Measurements from ENCODE around the gene CDHR3. TPM values are rescaled to one million over a fixed set of nuclear protein-coding genes. Genes with fewer than 3 reads are reported as not detected.

CDHR3 gene
- polyA plus RNA-seq, 1 donor from 2014 or later: 2.9 TPM

DNA sequence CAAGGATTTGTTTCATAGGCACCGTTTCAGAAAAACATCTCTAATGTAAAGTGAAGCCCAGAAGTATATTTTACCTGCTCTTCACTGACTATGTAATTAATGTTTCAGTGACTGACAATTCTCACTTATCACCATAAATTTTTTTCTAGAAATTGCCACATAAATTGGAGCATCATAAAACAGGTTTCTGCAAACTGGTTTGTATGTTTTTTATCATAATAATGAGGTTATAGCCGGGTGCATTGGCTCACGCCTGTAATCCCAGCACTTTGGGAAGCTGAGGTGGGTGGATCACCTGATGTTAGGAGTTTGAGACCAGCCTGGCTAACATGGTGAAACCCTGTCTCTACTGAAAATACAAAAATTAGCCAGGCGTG is 109.6 kb downstream of the CDHR3 start:
- no peaks in the 10 kb centered on the region for H3K27me3 ChIP-seq (ENCODE audit: insufficient read depth, low read depth, low read length)
- no peaks in the 10 kb centered on the region for H3K79me2 ChIP-seq (replicated peaks; ENCODE audit: insufficient read depth, low read length)
- H3K9me3 ChIP-seq (ENCODE audit: low read length): no peaks in the 10 kb centered on the region
- H3K36me3 ChIP-seq (ENCODE audit: insufficient read depth, low read length): no peaks in the 10 kb centered on the region
- no peak overlapping the region for H3K27ac ChIP-seq (ENCODE audit: low read length)
- no peaks in the 10 kb centered on the region for H4K20me1 ChIP-seq (ENCODE audit: insufficient read depth)
- no peak overlapping the region for H2AFZ ChIP-seq (ENCODE audit: low read depth, low read length)
- TF ChIP-seq EZH2 (IDR thresholded peaks at IDR 0.05; ENCODE audit: borderline replicate concordance, insufficient read depth, low read length, poor library complexity, severe bottlenecking) (no peak), TAF1 (IDR thresholded peaks at IDR 0.05; ENCODE audit: low read depth) (no peak), SMC3 (conservative IDR thresholded peaks at IDR 0.05; ENCODE audit: poor library complexity) (no peak), POLR2AphosphoS5 (IDR thresholded peaks at IDR 0.05) (no peak), EP300 (conservative IDR thresholded peaks at IDR 0.05; ENCODE audit: poor library complexity, severe bottlenecking) (no peak), RAD21 (conservative IDR thresholded peaks at IDR 0.05) (no peak), MXI1 (conservative IDR thresholded peaks at IDR 0.05; ENCODE audit: poor library complexity, severe bottlenecking) (no peak)
- TF ChIP-seq, protein P1, sequence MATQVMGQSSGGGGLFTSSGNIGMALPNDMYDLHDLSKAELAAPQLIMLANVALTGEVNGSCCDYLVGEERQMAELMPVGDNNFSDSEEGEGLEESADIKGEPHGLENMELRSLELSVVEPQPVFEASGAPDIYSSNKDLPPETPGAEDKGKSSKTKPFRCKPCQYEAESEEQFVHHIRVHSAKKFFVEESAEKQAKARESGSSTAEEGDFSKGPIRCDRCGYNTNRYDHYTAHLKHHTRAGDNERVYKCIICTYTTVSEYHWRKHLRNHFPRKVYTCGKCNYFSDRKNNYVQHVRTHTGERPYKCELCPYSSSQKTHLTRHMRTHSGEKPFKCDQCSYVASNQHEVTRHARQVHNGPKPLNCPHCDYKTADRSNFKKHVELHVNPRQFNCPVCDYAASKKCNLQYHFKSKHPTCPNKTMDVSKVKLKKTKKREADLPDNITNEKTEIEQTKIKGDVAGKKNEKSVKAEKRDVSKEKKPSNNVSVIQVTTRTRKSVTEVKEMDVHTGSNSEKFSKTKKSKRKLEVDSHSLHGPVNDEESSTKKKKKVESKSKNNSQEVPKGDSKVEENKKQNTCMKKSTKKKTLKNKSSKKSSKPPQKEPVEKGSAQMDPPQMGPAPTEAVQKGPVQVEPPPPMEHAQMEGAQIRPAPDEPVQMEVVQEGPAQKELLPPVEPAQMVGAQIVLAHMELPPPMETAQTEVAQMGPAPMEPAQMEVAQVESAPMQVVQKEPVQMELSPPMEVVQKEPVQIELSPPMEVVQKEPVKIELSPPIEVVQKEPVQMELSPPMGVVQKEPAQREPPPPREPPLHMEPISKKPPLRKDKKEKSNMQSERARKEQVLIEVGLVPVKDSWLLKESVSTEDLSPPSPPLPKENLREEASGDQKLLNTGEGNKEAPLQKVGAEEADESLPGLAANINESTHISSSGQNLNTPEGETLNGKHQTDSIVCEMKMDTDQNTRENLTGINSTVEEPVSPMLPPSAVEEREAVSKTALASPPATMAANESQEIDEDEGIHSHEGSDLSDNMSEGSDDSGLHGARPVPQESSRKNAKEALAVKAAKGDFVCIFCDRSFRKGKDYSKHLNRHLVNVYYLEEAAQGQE (IDR thresholded peaks at IDR 0.05; ENCODE audit: borderline replicate concordance): no peak
- TF ChIP-seq, protein P2, sequence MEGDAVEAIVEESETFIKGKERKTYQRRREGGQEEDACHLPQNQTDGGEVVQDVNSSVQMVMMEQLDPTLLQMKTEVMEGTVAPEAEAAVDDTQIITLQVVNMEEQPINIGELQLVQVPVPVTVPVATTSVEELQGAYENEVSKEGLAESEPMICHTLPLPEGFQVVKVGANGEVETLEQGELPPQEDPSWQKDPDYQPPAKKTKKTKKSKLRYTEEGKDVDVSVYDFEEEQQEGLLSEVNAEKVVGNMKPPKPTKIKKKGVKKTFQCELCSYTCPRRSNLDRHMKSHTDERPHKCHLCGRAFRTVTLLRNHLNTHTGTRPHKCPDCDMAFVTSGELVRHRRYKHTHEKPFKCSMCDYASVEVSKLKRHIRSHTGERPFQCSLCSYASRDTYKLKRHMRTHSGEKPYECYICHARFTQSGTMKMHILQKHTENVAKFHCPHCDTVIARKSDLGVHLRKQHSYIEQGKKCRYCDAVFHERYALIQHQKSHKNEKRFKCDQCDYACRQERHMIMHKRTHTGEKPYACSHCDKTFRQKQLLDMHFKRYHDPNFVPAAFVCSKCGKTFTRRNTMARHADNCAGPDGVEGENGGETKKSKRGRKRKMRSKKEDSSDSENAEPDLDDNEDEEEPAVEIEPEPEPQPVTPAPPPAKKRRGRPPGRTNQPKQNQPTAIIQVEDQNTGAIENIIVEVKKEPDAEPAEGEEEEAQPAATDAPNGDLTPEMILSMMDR (IDR thresholded peaks at IDR 0.05; ENCODE audit: poor library complexity, severe bottlenecking): no peak
- H3K9me2 ChIP-seq (ENCODE audit: insufficient read depth, low read length): no peaks in the 10 kb centered on the region
- H3K4me3 ChIP-seq (ENCODE audit: low read length): no peak overlapping the region
- H3F3A ChIP-seq (ENCODE audit: insufficient read depth, low read length, poor library complexity, severe bottlenecking): no peaks in the 10 kb centered on the region
- no peak overlapping the region for H3K4me2 ChIP-seq (ENCODE audit: low read length)
- no peak overlapping the region for H3K9ac ChIP-seq (ENCODE audit: low read length)

DNA sequence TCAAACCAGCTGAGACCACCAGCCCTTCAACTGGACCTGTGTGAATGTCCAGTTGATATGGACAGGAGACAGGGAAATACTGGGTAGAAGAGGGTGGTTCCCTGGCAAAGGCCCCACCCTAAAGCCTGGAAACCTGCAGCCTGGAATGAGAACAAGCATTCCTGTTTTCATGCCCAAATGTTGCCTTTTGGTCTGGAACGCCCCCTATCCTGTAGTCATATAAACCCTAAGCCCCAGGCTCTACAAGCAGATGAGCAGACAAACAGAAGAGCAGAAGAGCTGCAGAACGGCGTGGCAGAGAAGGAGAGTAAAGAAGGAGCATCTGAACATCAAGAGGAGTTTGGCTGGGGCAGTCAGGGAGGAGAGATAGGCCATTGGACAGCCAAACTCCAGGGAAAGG is 110.6 kb downstream of the CDHR3 start:
- TF ChIP-seq POLR2AphosphoS5 (IDR thresholded peaks at IDR 0.05) (no peak), EP300 (conservative IDR thresholded peaks at IDR 0.05; ENCODE audit: poor library complexity, severe bottlenecking) (no peak), EZH2 (IDR thresholded peaks at IDR 0.05; ENCODE audit: borderline replicate concordance, insufficient read depth, low read length, poor library complexity, severe bottlenecking) (no peak), MXI1 (conservative IDR thresholded peaks at IDR 0.05; ENCODE audit: poor library complexity, severe bottlenecking) (no peak), TAF1 (IDR thresholded peaks at IDR 0.05; ENCODE audit: low read depth) (no peak), SMC3 (conservative IDR thresholded peaks at IDR 0.05; ENCODE audit: poor library complexity) (no peak), RAD21 (conservative IDR thresholded peaks at IDR 0.05) (no peak)
- TF ChIP-seq, protein P1 (IDR thresholded peaks at IDR 0.05; ENCODE audit: borderline replicate concordance): no peak
- TF ChIP-seq, protein P2 (IDR thresholded peaks at IDR 0.05; ENCODE audit: poor library complexity, severe bottlenecking): no peak
- no peak overlapping the region for H3K27ac ChIP-seq (ENCODE audit: low read length)

More for the DNA sequence above, 110.6 kb downstream of the CDHR3 start:
- Histone ChIP-seq H3K36me3 (ENCODE audit: insufficient read depth, low read length) (no peaks in the 10 kb centered on the region), H3K9me3 (ENCODE audit: low read length) (no peaks in the 10 kb centered on the region), H3K4me3 (ENCODE audit: low read length) (no peak overlapping the region), H3K4me2 (ENCODE audit: low read length) (no peak overlapping the region), H3K79me2 (replicated peaks; ENCODE audit: insufficient read depth, low read length) (no peaks in the 10 kb centered on the region), H3F3A (ENCODE audit: insufficient read depth, low read length, poor library complexity, severe bottlenecking) (no peaks in the 10 kb centered on the region), H3K27me3 (ENCODE audit: insufficient read depth, low read depth, low read length) (no peaks in the 10 kb centered on the region), H3K9ac (ENCODE audit: low read length) (no peak overlapping the region), H4K20me1 (ENCODE audit: insufficient read depth) (no peaks in the 10 kb centered on the region), H3K9me2 (ENCODE audit: insufficient read depth, low read length) (no peaks in the 10 kb centered on the region), H2AFZ (ENCODE audit: low read depth, low read length) (no peak overlapping the region)
